ENCODE results near the gene RABAC1.

DNA sequence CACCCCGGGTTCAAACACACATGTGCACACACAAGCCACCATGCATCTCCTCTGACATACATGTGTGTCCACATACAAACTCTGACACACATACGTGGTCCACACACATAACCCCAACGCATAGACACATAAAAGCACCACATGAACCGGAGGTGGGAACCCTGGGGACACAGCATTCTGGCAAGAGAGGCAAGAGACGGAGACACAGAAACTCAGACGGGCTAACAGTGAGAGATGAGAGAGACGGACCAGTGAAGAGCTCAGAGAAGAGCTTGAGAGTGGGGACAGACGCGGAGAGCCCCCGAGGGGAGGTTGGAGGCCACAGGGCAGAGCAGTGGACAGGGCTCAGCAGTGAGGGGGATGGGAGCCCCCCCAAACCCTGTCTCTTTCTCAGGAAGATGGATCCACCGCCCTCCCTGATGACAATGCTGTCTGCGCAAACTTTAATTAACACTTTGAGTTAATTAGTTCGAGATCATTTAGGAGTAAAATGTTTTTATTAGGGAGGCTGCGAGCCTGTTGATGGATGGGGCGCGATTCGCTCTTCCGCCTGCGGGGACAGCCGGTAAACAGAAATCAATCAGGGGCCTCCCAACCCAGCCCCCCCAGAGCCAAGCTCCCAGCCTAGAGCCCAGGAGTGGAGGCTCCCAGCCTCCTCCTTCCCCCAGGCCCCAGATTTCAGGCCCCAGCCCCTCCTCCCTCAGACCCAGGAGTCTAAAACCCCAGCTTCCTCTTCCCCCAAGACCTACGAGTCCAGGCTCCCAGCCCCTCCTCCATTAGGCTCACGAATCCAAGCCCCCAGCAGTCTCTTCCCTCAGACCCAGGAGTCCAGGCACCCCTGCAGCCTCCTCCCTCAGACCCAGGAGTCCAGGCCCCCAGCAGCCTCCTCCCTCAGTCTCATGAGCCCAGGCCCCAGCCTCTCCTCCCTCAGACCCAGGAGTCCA is 21.3 kb downstream of the RABAC1 start:
- TF ChIP-seq, protein P1, sequence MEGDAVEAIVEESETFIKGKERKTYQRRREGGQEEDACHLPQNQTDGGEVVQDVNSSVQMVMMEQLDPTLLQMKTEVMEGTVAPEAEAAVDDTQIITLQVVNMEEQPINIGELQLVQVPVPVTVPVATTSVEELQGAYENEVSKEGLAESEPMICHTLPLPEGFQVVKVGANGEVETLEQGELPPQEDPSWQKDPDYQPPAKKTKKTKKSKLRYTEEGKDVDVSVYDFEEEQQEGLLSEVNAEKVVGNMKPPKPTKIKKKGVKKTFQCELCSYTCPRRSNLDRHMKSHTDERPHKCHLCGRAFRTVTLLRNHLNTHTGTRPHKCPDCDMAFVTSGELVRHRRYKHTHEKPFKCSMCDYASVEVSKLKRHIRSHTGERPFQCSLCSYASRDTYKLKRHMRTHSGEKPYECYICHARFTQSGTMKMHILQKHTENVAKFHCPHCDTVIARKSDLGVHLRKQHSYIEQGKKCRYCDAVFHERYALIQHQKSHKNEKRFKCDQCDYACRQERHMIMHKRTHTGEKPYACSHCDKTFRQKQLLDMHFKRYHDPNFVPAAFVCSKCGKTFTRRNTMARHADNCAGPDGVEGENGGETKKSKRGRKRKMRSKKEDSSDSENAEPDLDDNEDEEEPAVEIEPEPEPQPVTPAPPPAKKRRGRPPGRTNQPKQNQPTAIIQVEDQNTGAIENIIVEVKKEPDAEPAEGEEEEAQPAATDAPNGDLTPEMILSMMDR (conservative IDR thresholded peaks at IDR 0.05; ENCODE audit: low read length), result no peak
- no peak for TF ChIP-seq EZH2phosphoT487 (IDR thresholded peaks at IDR 0.05; ENCODE audit: borderline replicate concordance, low read depth, low read length)

Measured in OCI-LY7 (cell line).